Endometrial microvascular endothelial cells (primary cell): ENCODE measurements around the gene ENGASE. TPM values are rescaled to one million over a fixed set of nuclear protein-coding genes. Genes with fewer than 3 reads are reported as not detected.

ENCODE experiments used
- in situ Hi-C: cut with HindIII; loops from 2 replicates; pipeline ENCODE4 v1.10.0; 2017; ENCODE audit warnings: low sequenced_read_pairs, low pct_unique_long_range_greater_than_20kb; ENCODE audit errors: inconsistent ontology term
- total RNA-seq: library from RNA; depleted of rRNA; stranded (reverse); fragments of >200 nt; gene quantifications from one replicate; pipeline ENCODE4 v1.2.3, GENCODE V29; 2015; ENCODE audit errors: inconsistent ontology term

The ENGASE gene
- total RNA-seq, 1 donor from 2014 or later, result 6.5 TPM

DNA sequence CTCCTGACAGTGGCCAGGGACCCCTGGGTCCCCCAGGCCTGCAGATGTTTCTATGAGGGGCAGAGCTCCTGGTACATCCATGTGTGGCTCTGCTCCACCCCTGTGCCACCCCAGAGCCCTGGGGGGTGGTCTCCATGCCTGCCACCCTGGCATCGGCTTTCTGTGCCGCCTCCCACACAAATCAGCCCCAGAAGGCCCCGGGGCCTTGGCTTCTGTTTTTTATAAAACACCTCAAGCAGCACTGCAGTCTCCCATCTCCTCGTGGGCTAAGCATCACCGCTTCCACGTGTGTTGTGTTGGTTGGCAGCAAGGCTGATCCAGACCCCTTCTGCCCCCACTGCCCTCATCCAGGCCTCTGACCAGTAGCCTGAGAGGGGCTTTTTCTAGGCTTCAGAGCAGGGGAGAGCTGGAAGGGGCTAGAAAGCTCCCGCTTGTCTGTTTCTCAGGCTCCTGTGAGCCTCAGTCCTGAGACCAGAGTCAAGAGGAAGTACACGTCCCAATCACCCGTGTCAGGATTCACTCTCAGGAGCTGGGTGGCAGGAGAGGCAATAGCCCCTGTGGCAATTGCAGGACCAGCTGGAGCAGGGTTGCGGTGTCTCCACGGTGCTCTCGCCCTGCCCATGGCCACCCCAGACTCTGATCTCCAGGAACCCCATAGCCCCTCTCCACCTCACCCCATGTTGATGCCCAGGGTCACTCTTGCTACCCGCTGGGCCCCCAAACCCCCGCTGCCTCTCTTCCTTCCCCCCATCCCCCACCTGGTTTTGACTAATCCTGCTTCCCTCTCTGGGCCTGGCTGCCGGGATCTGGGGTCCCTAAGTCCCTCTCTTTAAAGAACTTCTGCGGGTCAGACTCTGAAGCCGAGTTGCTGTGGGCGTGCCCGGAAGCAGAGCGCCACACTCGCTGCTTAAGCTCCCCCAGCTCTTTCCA lies 25.5 kb upstream of the ENGASE start:
- in situ Hi-C loops, result no loop called here

DNA sequence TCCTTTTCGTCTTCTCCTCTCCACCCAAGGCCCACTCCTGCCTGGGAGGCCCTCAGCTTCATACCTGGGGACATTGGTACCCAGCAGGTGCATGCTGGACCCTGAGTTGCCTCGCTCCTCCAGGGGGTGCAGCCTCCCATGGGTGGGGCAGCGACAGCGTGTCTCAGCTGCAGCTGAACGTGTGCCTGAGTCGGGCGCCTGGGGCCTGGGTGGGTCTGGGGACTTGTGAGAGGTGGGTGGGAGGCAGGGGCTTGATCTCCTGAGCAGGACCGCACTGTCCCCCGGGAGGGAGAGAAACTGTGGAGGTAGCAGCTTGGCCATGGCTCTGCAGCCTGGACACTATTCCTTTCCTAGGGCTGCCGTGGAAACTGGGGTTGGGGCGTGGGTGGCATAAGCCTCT lies 24.8 kb upstream of the ENGASE start:
- in situ Hi-C loops, result no loop called here

- in situ Hi-C loops, result no loop called here
Measured at GRCh38 chr17:79050551-79050950, 24.1 kb upstream of the ENGASE start.

DNA sequence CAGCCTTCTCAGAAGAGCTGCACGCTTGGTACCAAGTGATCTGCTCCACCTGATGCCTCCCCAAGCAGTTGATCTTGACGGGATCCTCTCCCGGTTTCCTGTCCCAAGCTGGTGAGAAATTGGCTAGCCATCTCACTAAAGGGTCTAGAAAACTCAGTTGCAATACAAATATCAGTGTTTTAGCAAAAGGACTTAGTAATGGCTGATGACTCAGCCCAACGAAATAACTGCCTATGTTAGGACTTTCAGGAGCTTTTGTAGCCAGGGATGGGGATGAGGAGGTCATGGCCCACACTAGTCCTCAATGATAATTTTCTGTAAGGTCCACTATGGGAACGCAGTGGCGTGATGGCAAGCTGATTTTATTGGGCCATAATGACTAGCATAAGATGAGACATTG lies 23.3 kb upstream of the ENGASE start:
- in situ Hi-C loops, result no loop called here

GRCh38 chr17:79052131-79052530 lies 22.5 kb upstream of the ENGASE start:
- in situ Hi-C loops, result no loop called here

DNA sequence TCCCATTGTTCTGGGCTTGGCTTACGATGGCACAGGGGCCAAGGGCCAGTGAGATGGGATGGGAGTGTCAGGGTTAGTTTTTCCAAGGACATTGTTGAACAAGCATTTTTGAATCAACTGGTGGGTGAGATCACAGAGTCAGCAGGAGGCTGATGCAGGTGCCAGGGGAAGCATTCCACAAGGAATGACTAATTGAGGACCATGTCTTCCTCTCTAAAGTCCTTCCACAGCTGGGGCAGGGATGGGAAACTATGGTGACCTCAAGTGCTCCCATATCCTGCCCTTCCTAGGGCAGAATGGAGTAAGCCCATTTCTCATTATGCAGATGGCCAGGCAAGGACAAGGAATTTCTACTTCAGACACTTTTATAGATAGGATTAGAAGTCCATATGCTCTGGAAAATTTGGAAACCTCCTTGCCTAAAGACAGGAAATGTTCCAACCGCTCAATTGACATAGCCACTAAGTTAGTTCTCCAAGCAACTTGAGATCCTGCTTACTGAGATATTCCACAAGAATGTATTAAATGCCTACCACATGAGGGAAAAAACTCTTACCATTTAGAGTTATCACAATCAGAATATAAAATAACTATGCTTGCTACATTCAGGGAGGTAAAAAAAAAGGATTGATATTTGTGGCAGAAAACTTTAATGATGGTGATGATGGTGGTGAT lies 21.2 kb upstream of the ENGASE start:
- in situ Hi-C loops, result no loop called here

- in situ Hi-C loops, result no loop called here
Measured at GRCh38 chr17:79054200-79054960, 20.2 kb upstream of the ENGASE start.

DNA sequence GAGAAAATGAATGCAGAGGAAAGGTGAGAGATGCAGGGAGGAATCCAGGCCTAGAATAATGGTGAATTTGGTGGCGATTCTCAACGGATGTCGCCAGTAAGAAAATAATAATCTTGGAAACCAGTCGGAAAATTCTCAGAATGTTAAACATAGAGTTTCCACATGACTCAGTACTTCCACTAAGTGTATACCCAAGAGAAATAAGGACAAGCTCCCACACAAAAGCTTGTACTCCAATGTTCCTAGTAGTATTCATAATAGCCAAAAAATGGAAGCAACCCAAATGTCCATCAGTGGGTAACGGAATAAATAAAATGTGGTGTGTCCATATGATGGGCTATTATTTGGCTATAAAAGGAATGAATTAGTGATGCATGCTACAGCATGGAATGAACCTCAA lies 19.4 kb upstream of the ENGASE start:
- in situ Hi-C loops, result no loop called here

- in situ Hi-C loops, result no loop called here
Measured at GRCh38 chr17:79057737-79058385, 16.8 kb upstream of the ENGASE start.

DNA sequence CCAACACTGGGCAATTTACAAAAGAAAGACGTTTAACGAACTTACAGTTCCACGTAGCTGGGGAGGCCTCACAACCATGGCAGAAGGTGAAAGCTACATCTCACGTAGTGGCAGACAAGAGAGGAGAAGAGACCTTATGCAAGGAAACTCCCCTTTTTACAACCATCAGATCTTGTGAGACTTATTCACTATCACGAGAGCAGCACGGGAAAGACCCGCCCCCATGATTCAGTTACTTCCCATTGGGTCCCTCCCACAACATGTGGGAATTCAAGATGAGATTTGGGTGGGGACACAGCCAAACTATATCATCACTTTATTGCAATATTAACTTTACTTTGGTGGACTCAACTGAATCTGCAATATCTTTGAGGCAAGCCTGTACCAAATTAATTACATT lies 11.9 kb upstream of the ENGASE start:
- in situ Hi-C loops, result no loop called here

GRCh38 chr17:79064026-79064425 lies 10.6 kb upstream of the ENGASE start:
- in situ Hi-C loops, result no loop called here

DNA sequence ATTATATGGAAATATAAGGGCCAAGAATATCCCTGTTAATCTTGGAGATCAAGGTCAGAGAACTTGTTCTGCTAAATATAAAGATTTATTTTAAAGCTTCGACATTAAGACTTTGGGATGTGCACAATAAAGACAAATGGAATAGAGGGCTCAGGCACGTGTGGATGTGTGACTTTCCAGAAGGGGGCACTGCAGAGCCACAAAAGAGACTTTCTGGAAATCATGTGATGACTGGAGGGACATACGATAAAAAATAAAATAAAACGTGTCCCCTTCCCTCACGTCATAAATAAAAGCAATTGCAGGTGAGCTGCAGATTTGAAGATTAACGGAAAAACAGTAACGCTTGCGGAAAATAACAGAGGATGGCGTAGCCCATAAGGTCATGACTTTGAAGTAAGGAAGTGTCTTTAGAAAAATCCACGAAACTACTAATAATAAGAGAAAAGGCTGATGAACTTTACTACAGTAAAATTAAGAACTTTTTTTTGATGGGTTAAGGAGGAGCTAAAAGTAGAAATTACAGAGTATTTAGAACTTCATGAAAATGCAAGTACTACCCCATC lies 9.4 kb upstream of the ENGASE start:
- in situ Hi-C loops, result no loop called here

GRCh38 chr17:79066963-79067362 lies 7.7 kb upstream of the ENGASE start:
- in situ Hi-C loops, result no loop called here

GRCh38 chr17:79070266-79070880 lies 4.3 kb upstream of the ENGASE start:
- in situ Hi-C loops, result no loop called here

DNA sequence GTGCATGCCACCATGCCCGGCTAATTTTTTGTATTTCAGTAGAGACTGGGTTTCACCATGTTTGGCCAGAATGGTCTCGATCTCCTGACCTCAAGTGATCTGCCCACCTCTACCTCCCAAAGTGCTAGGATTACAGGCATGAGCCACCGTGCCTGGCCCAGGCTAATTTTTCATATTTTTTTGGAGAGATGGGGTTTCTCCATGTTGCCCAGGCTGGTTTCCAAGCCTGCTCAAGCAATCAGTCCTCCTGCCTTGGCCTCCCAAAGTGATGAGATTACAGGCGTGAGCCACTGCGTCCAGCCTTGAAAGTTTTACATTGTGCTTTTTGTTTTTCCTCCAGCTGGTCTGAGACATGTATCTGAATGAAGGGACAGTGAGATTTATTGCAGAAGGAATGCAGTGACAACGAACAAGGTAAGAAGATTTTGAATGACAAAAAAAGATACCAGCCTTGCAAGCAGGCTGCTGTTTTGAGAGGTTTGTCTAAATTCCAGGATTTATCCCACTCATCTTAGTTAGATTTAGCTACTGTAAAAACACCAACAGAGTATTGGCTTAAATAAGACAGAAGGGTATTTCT lies 3.4 kb upstream of the ENGASE start:
- in situ Hi-C loops, result no loop called here

DNA sequence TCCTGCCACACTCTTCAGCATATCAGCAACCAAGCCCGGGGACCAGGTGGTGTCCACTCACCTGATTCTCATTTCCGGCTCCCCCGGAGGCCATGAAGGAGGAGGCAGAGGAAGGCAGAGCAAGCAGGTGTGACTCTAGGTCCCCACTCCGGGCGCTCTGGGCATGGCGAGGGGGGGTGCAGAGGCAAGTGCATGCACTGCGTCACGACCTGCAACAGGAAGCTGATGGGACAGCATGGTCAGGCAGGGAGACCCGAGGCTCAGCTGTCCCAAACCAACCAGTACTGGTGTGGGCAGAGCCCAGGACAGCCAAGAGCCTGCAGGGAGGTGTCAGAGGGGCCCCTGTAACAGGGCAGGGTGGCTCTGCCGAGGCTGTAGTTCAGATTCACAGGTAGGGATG lies 2.1 kb upstream of the ENGASE start:
- in situ Hi-C loops, result no loop called here

DNA sequence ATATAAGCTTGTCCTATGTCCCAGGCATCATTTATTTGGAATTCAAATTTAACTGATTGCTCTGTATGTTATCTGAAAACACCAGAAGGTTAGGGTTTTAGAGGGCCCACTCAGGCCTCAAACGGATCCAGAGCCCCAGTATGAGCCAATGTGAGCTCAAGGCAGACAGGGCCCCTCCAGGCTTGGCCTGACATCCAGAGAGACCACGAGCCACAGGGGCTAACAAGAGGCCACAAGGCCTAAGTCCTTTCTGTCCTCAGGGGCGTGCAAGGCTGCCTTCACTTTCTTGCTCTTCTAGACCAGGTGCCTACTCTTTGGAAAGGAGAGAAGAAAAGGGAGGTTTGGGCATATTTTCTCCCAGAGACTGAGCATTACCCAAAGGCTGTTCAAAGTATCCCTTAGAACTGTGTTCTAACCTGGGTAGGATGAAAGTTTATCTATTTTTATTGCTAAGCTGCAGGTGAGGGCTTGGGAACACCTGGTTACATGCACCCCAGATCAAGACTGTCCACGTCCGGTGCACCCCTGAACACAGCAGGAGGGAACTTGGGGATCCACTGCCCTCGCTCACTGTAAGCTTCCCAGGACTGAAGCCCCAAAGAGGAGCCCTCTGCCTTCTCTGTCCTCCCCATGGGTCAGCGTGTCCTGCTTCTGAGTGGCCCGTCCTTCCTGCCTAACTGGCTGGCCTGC lies 1.5 kb upstream of the ENGASE start:
- in situ Hi-C loops, result no loop called here

- in situ Hi-C loops, result no loop called here
Measured at GRCh38 chr17:79073706-79074088, 927 bp upstream of the ENGASE start.
